ENCODE measurements around the gene FOXP4. TPM values are rescaled to one million over a fixed set of nuclear protein-coding genes. Genes with fewer than 3 reads are reported as not detected.

FOXP4 gene
- polyA plus RNA-seq, 4 donors: 13.8 to 150 (median 16.4) TPM

GRCh38 chr6:41624621-41625380, 78.6 kb downstream of the FOXP4 start:
- Histone ChIP-seq H3K27ac (ENCODE audit: low read depth in 1 of 3, low read length in 2 of 3) (no peak overlapping the region), H3K4me3 (ENCODE audit: low read depth in 1 of 3, low read length in 3 of 3) (no peak overlapping the region), H3K27me3 (ENCODE audit: control insufficient read depth in 3 of 3, insufficient read depth in 3 of 3, low read length in 3 of 3) (peaks cover 0 to 3% (median 0%) of the 10 kb centered on the region in 3 donors), H3K4me1 (ENCODE audit: control insufficient read depth in 3 of 3, insufficient read depth in 2 of 3, low read depth in 1 of 3, low read length in 2 of 3) (peaks cover 0 to 9% (median 0%) of the 10 kb centered on the region in 3 donors), H3K9me3 (ENCODE audit: control insufficient read depth in 2 of 2, insufficient read depth in 1 of 2, low read depth in 1 of 2, low read length in 1 of 2) (peaks cover 0 to 6% of the 10 kb centered on the region in 2 donors), H3K36me3 (ENCODE audit: control insufficient read depth in 3 of 3, insufficient read depth in 2 of 3, low read depth in 1 of 3, low read length in 3 of 3) (no peaks in the 10 kb centered on the region)
- 80 to 83% (median 81%) methylated on average over 18 of the region's 18 CpGs for WGBS, 3 donors
- FAIRE-seq: no peak
- no peak for DNase-seq

DNA sequence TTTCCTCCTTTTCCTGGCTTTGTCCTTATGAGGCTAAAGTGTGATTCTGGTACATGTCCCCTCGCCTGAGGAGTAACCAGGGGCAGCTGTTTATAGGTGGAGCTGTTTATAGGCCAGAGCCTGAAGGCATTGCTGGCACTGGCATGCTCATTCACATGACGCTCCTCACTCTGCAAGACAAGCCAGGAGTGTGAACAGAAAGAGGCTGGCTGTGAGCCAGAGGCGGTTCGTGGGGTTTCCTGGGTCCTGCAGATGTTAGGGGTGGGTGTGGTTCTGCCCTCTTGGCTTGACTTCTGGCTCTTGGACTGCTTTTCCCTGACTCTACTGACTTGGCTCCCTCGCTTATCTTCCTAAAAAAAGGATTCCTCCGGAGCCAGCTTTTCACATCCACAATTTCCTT, 79.3 kb downstream of the FOXP4 start:
- no peaks in the 10 kb centered on the region for H3K36me3 ChIP-seq (ENCODE audit: control insufficient read depth in 3 of 3, insufficient read depth in 2 of 3, low read depth in 1 of 3, low read length in 3 of 3)
- H3K27ac ChIP-seq (ENCODE audit: low read depth in 1 of 3, low read length in 2 of 3): no peak overlapping the region
- no peak overlapping the region for H3K4me3 ChIP-seq (ENCODE audit: low read depth in 1 of 3, low read length in 3 of 3)
- FAIRE-seq (no peak), DNase-seq (peak; percentile 24 to 41)
- peaks cover 0 to 3% (median 0%) of the 10 kb centered on the region in 3 donors for H3K27me3 ChIP-seq (ENCODE audit: control insufficient read depth in 3 of 3, insufficient read depth in 3 of 3, low read length in 3 of 3)
- 9 to 31% (median 22%) methylated on average over 6 of the region's 6 CpGs for WGBS, 3 donors
- H3K9me3 ChIP-seq (ENCODE audit: control insufficient read depth in 2 of 2, insufficient read depth in 1 of 2, low read depth in 1 of 2, low read length in 1 of 2): peaks cover 0 to 5% of the 10 kb centered on the region in 2 donors
- H3K4me1 ChIP-seq (ENCODE audit: control insufficient read depth in 3 of 3, insufficient read depth in 2 of 3, low read depth in 1 of 3, low read length in 2 of 3): peaks cover 0 to 9% (median 0%) of the 10 kb centered on the region in 3 donors

DNA sequence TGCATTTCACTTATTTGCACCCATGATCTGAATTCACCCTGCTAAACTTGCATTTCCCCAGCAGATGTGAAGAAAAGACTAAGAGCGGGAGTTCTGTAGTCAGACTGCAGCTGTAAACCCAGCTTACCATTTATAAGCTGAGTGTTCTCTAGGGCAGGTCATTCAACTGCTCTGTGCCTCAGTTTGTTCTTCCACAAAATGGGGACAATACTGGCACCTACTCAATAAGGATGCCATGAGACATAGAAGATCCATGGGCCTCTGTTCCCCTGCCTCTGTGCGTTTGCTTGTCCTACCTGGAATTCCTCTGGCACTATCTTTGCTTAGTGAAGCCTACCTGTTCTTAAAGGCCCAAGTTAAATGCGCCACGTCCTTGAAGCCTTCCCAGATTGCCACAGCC, 79.8 kb downstream of the FOXP4 start:
- no peaks in the 10 kb centered on the region for H3K36me3 ChIP-seq (ENCODE audit: control insufficient read depth in 3 of 3, insufficient read depth in 2 of 3, low read depth in 1 of 3, low read length in 3 of 3)
- no peak for FAIRE-seq
- H3K4me3 ChIP-seq (ENCODE audit: low read depth in 1 of 3, low read length in 3 of 3): no peak overlapping the region
- 82 to 95% (median 89%) methylated on average over 4 of the region's 4 CpGs for WGBS, 3 donors
- peaks cover 0 to 9% (median 0%) of the 10 kb centered on the region in 3 donors for H3K4me1 ChIP-seq (ENCODE audit: control insufficient read depth in 3 of 3, insufficient read depth in 2 of 3, low read depth in 1 of 3, low read length in 2 of 3)
- H3K27ac ChIP-seq (ENCODE audit: low read depth in 1 of 3, low read length in 2 of 3): no peak overlapping the region
- peaks cover 0 to 5% (median 0%) of the 10 kb centered on the region in 3 donors for H3K27me3 ChIP-seq (ENCODE audit: control insufficient read depth in 3 of 3, insufficient read depth in 3 of 3, low read length in 3 of 3)
- H3K9me3 ChIP-seq (ENCODE audit: control insufficient read depth in 2 of 2, insufficient read depth in 1 of 2, low read depth in 1 of 2, low read length in 1 of 2): no peaks in the 10 kb centered on the region
- DNase-seq: no peak

GRCh38 chr6:41626917-41627316, 80.7 kb downstream of the FOXP4 start:
- Histone ChIP-seq H3K27ac (ENCODE audit: low read depth in 1 of 3, low read length in 2 of 3) (no peak overlapping the region), H3K4me3 (ENCODE audit: low read depth in 1 of 3, low read length in 3 of 3) (no peak overlapping the region), H3K36me3 (ENCODE audit: control insufficient read depth in 3 of 3, insufficient read depth in 2 of 3, low read depth in 1 of 3, low read length in 3 of 3) (no peaks in the 10 kb centered on the region), H3K27me3 (ENCODE audit: control insufficient read depth in 3 of 3, insufficient read depth in 3 of 3, low read length in 3 of 3) (peaks cover 0 to 14% (median 0%) of the 10 kb centered on the region in 3 donors), H3K4me1 (ENCODE audit: control insufficient read depth in 3 of 3, insufficient read depth in 2 of 3, low read depth in 1 of 3, low read length in 2 of 3) (peaks cover 0 to 9% (median 0%) of the 10 kb centered on the region in 3 donors), H3K9me3 (ENCODE audit: control insufficient read depth in 2 of 2, insufficient read depth in 1 of 2, low read depth in 1 of 2, low read length in 1 of 2) (no peaks in the 10 kb centered on the region)
- no peak for DNase-seq
- FAIRE-seq: no peak
- WGBS, 3 donors: 65 to 85% (median 81%) methylated on average over 8 of the region's 8 CpGs

DNA sequence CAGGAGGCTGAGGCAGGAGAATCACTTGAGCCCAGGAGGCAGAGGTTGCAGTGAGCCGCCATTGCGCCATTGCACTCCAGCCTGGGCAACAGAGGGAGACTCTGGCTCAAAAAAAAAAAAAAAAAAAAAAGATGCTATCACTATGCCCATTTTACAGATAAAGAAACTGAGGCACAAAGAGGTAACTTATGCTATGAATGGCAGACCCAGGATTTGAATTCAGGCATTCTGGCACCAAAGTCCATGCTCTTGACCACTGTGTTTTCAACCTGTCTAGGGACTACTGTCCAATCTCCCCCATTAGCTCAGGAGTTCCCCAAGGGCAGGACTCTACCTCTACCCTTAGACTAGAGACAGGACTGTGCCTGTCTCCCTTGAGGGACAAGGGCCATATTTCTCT, 82.9 kb downstream of the FOXP4 start:
- Histone ChIP-seq H3K4me1 (ENCODE audit: control insufficient read depth in 3 of 3, insufficient read depth in 2 of 3, low read depth in 1 of 3, low read length in 2 of 3) (no peaks in the 10 kb centered on the region), H3K27me3 (ENCODE audit: control insufficient read depth in 3 of 3, insufficient read depth in 3 of 3, low read length in 3 of 3) (peaks cover 0 to 23% (median 0%) of the 10 kb centered on the region in 3 donors), H3K4me3 (ENCODE audit: low read depth in 1 of 3, low read length in 3 of 3) (no peak overlapping the region), H3K9me3 (ENCODE audit: control insufficient read depth in 2 of 2, insufficient read depth in 1 of 2, low read depth in 1 of 2, low read length in 1 of 2) (no peaks in the 10 kb centered on the region), H3K27ac (ENCODE audit: low read depth in 1 of 3, low read length in 2 of 3) (no peak overlapping the region), H3K36me3 (ENCODE audit: control insufficient read depth in 3 of 3, insufficient read depth in 2 of 3, low read depth in 1 of 3, low read length in 3 of 3) (no peaks in the 10 kb centered on the region)
- no peak for FAIRE-seq
- WGBS, 3 donors: 95 to 99% (median 97%) methylated on average over 2 of the region's 2 CpGs
- DNase-seq: no peak

- Histone ChIP-seq H3K27me3 (ENCODE audit: control insufficient read depth in 3 of 3, insufficient read depth in 3 of 3, low read length in 3 of 3) (peaks cover 0 to 26% (median 0%) of the 10 kb centered on the region in 3 donors), H3K27ac (ENCODE audit: low read depth in 1 of 3, low read length in 2 of 3) (no peak overlapping the region), H3K36me3 (ENCODE audit: control insufficient read depth in 3 of 3, insufficient read depth in 2 of 3, low read depth in 1 of 3, low read length in 3 of 3) (no peaks in the 10 kb centered on the region), H3K4me3 (ENCODE audit: low read depth in 1 of 3, low read length in 3 of 3) (no peak overlapping the region), H3K9me3 (ENCODE audit: control insufficient read depth in 2 of 2, insufficient read depth in 1 of 2, low read depth in 1 of 2, low read length in 1 of 2) (no peaks in the 10 kb centered on the region), H3K4me1 (ENCODE audit: control insufficient read depth in 3 of 3, insufficient read depth in 2 of 3, low read depth in 1 of 3, low read length in 2 of 3) (no peaks in the 10 kb centered on the region)
- WGBS, 3 donors: 85 to 91% (median 87%) methylated on average over 6 of the region's 6 CpGs
- no peak for FAIRE-seq
- DNase-seq: no peak
These were observed 83.9 kb downstream of the FOXP4 start for GRCh38 chr6:41630069-41630468.

GRCh38 chr6:41630946-41631345, 84.8 kb downstream of the FOXP4 start:
- WGBS, 3 donors: 86 to 89% (median 88%) methylated on average over 8 of the region's 8 CpGs
- H3K9me3 ChIP-seq (ENCODE audit: control insufficient read depth in 2 of 2, insufficient read depth in 1 of 2, low read depth in 1 of 2, low read length in 1 of 2): no peaks in the 10 kb centered on the region
- H3K36me3 ChIP-seq (ENCODE audit: control insufficient read depth in 3 of 3, insufficient read depth in 2 of 3, low read depth in 1 of 3, low read length in 3 of 3): no peaks in the 10 kb centered on the region
- no peak overlapping the region for H3K27ac ChIP-seq (ENCODE audit: low read depth in 1 of 3, low read length in 2 of 3)
- FAIRE-seq (no peak), DNase-seq (no peak)
- no peak overlapping the region for H3K4me3 ChIP-seq (ENCODE audit: low read depth in 1 of 3, low read length in 3 of 3)
- H3K27me3 ChIP-seq (ENCODE audit: control insufficient read depth in 3 of 3, insufficient read depth in 3 of 3, low read length in 3 of 3): peaks cover 0 to 33% (median 0%) of the 10 kb centered on the region in 3 donors
- H3K4me1 ChIP-seq (ENCODE audit: control insufficient read depth in 3 of 3, insufficient read depth in 2 of 3, low read depth in 1 of 3, low read length in 2 of 3): no peaks in the 10 kb centered on the region

DNA sequence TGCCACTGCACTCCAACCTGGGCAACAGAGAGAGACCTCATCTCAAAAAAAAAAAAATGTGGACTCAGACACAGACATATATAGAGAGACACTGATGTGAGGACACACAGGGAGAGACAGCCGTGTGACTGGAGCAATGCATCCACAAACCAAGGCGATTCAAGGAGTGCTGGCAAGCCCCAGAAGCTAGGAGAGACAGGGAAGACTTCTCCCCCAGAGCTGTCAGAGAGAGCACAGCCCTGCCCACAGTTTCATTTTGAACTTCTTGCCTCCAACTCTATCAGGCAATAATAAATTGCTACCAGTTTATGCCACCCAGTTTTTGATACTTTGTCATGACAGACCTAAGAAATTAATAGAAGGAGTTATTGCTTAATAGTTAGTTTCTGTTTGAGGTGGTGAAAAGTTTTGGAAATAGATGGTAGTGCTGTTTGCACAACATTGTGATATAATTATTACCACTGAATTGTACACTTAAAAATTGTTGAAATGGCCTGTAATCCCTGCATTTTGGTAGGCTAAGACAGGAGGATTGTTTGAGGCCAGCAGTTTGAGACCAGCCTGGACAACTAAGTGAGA, 87.0 kb downstream of the FOXP4 start:
- no peaks in the 10 kb centered on the region for H3K9me3 ChIP-seq (ENCODE audit: control insufficient read depth in 2 of 2, insufficient read depth in 1 of 2, low read depth in 1 of 2, low read length in 1 of 2)
- WGBS, 3 donors: 68 to 74% (median 70%) methylated on average over 2 of the region's 2 CpGs
- no peak for DNase-seq
- no peak overlapping the region for H3K4me3 ChIP-seq (ENCODE audit: low read depth in 1 of 3, low read length in 3 of 3)
- H3K36me3 ChIP-seq (ENCODE audit: control insufficient read depth in 3 of 3, insufficient read depth in 2 of 3, low read depth in 1 of 3, low read length in 3 of 3): no peaks in the 10 kb centered on the region
- H3K27ac ChIP-seq (ENCODE audit: low read depth in 1 of 3, low read length in 2 of 3): no peak overlapping the region
- FAIRE-seq: no peak
- H3K4me1 ChIP-seq (ENCODE audit: control insufficient read depth in 3 of 3, insufficient read depth in 2 of 3, low read depth in 1 of 3, low read length in 2 of 3): peaks cover 0 to 10% (median 0%) of the 10 kb centered on the region in 3 donors
- peaks cover 0 to 53% (median 5%) of the 10 kb centered on the region in 3 donors for H3K27me3 ChIP-seq (ENCODE audit: control insufficient read depth in 3 of 3, insufficient read depth in 3 of 3, low read length in 3 of 3)
